GM15510 (cell line): ENCODE results near the gene PEX5.

Experiments
- POLR2A ChIP-seq: IDR thresholded peaks from 3 replicates; pipeline ENCODE4 v1.6.1; 2011; ENCODE audit warnings: borderline replicate concordance; ENCODE audit not compliant: insufficient read length; ENCODE audit errors: extremely low read depth

PEX5 gene

DNA sequence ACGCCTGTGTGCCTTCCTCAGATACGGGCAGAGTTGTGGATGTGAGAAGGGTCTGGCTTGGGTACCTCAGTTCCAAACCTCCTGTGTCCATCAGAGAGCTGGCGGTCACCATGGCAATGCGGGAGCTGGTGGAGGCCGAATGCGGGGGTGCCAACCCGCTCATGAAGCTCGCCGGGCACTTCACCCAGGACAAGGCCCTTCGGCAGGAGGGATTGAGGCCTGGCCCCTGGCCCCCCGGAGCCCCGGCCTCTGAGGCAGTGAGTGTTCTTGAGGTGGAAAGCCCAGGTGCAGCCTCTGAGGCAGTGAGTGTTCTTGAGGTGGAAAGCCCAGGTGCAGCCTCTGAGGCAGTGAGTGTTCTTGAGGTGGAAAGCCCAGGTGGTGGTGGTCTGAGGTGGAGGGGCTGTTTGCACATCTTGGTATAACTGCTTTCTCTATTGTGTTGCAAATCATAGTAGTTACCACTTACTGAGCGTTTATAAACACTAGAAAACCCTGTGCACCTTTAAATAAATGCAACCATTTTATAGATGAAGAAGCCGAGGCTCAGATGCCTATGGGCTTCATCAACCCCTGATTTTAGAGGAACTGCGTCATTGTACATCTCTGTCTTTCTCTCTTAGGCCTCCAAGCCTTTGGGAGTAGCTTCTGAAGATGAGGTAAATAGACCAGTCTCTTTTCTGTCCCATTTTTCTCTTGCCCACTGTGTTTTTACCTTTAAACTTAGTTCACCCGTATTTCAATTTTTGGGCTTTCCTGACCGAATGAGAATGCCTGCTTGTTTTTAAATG, 976 bp downstream of the PEX5 start:
- no peak for TF ChIP-seq POLR2A

DNA sequence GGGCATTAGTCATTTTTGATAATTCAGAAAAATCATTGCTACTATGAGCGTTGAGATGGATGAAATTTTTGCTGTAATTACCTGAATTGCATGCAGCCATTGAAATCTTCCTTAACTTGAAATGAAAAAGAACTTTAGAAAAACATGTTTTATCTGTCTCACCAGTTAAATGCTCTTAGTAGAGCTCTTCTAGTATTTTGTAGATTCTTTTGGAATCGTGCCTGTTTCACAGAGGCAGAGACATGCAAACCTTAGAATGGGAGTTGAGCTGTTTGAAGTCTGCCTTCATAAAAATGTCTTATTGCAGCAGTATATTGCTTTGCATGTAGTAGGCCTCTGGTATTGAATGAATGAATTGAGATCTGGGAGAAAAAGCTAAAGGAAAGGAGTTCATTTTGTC, 4.2 kb downstream of the PEX5 start:
- no peak for TF ChIP-seq POLR2A

DNA sequence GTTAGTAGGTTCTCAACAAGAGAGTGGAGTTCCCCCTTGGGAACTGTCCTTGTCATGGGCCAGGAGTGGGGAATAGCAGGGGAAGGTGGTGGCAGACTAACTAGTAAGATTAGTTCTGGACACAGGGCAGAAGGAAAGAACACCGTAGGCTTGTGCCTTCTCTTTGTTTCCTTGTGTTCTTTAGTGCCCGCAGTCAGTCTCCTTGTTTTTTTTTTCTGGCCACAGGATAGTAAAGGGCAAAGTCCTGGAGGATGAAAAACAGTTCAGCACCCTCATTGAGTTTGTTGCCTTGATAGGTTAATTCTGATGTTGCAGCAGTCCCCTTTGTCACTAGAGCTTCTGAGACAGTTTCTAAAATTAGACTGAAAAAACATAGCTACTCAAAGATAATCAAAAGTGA, 8.4 kb downstream of the PEX5 start:
- TF ChIP-seq POLR2A, result no peak

DNA sequence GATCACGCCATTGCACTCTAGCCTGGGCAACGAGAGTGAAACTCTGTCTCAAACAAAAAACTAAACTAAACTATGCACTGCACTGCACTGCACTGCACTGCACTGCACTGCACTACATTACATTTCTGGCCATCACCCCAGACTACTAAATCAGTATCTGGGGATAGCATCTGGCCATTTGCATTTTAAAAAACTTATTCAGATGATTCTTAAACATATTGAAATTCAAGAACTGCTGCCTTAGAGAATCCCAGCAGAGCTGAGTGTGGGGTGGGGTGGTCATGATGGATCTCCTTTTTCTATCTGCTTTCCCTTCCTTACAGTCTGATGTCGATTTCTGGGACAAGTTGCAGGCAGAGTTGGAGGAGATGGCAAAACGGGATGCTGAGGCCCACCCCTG, 13.6 kb downstream of the PEX5 start:
- no peak for TF ChIP-seq POLR2A

DNA sequence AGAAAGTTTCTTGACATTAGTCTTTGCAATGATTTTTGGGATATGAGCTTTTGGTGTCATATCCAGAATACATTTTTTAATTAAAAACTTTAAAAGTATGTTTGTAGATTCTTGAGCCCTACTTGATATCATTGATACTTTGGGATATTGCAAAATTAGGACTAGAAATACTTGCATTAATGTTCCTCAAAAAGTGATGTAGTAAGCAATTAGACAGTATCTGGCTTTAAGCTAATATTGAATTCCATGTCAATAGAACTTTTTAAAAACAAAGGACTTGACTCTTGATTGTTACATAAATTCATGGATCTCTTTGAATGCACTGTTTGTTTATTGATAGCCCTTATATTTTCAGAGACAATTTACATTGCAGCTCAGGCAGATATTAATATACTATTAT, 15.6 kb downstream of the PEX5 start:
- TF ChIP-seq POLR2A, result no peak

DNA sequence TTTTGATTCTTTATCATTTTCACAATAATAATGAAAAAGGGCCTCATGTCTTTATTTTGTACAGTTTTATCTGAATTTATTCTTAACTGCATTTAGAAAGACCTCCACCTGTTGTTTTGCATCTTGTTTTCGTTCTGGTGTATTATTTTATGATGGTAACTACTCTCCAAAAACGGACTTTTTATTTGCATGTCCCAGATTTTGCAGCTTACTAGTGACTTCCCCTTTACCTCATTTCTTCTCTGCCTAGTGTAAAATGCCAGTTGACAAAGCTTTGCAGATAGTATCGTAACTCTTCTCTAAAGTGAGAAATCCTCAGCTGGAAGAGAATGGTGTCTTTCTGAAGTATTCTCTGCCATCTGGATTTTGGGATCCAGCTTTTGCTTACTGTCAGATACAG, 17.2 kb downstream of the PEX5 start:
- no peak for TF ChIP-seq POLR2A

DNA sequence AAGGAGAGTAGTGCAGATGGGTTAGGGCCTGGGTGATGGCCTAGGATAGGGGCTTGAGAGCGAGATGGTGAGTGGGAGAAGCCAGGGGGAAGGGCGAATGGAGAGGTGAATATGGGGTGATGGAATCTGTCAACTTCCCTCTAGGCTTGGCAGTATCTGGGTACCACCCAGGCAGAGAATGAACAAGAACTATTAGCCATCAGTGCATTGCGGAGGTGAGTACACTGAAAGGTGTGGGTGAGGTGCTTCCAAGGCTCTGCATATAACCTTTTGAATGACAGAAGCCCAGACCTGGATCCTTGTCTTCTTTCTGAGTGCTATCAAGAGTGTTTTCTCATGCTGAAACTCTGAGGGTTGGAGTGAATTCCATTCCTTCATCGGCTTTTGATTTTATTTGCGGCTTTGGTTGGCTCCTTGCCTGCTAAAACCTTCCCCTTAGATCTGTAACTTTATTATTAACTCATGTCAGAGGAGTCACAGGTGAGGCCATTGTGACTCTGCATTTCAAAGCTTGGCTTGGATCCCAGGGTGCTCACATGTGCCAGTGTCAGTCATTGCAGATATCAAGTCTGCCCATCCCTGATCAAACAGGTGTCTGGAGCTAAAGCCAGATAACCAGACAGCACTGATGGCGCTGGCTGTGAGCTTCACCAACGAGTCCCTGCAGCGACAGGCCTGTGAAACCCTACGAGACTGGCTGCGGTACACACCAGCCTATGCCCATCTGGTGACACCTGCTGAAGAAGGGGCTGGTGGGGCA, 18.6 kb downstream of the PEX5 start:
- TF ChIP-seq POLR2A, result no peak

DNA sequence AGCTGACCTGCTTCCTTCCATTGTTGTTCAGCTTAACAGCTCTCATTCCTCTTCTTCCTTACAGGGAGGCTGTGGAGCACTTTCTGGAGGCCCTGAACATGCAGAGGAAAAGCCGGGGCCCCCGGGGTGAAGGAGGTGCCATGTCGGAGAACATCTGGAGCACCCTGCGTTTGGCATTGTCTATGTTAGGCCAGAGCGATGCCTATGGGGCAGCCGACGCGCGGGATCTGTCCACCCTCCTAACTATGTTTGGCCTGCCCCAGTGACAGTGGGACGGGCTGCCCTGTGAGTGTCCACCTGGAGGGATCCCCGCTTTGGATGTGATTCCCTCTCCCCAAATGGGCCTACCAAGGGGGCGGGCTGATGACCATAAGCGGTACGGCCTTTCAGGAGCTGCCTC, 20.5 kb downstream of the PEX5 start:
- no peak for TF ChIP-seq POLR2A

DNA sequence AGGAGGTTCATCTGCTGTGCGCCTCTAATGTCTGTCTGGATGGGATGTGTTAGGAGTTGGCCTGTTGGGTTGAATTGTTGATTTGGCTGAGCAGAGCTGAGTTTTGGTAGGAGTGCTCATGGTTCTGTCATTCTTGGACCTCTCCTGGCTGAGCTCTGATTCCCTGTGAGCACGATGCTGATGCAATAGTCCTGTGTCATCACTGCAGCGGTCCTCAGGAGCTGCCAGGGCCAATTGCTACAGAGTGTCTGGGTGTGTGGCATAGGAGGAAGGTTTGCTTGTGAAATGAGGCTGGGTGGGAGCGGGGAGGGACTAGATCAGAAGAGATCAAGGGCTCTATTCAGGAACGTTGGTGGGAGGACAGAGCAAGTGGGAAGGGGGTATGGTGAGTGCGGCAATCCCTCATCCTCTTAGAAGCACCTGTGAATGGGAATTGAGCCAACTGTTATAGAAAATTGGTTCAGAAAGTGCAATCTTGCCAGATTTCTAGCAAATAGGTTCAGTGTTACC, 21.2 kb downstream of the PEX5 start:
- no peak for TF ChIP-seq POLR2A

DNA sequence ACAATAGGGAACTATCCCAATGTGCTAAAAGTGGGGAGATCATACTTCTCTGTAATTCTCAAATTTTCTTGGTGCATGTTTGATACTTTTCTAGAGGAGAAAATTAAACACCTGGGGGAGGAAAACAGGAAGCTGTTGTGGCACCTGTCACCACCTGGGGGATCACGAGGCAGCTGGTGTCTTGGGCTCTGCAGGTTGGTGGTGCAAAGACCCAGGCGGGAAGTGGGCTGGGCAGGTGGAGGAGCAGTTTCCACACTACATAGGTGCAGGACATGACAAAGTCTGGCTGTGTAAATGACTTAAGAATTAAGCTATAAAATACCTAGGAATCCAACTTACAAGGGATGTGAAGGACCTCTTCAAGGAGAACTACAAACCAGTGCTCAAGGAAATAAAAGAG, 23.2 kb downstream of the PEX5 start:
- no peak for TF ChIP-seq POLR2A

DNA sequence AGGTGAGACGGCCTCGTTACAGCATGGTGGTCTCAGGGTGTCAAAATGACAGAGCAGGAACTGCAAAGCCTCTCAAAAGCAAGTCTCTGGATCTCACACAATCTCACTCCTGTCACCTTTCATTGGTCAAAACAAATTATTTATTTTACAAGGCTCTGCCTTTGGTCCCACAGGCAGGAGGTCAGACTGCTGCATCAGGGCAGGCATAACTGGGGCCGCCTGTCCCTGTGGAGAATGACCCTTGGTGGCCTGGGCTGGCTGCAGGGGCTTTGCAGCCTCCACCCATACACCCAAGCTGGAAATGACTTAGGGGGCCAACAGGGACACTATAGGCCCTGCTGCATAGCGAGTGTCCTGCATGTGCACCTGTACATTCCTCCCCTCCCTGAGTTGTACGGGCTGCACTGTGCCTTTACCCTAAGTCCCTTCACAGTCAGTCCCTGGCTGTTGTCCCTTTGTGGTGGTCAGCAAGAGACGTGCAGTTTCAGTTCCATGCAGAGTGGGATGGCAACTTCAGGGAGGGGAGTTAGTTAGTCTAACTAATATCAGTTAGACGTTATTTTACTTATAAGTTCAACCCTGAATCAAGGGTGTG, 28.1 kb downstream of the PEX5 start:
- TF ChIP-seq POLR2A, result no peak

DNA sequence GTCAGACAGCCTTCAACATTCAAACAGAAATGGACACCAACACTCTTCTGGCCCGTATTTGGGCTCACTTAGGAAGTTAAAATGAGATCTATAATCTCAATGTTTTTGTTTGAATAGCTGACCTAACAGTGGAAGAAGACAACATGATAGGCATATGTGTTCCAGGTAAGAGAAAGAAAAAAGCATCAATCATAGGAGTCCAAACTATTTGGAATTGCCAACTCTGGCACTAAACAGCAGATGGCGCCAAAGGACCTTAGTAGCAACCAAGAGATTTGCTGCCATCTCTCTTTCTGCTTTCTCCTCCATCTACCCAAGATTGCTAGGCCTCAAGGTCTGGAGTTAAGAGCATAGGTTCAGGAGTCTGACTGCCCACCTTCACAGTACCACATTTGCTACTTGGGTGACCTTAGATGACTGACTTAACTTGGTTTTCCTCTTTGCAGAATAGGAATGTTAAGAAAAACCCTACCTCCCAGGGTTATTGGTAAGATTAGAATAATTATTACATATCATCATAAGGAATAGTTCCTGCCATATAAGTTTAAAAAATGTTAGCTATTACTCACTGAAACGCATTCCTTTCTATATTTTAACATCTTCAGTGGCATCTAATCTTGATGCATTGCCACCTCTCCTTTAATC, 30.2 kb downstream of the PEX5 start:
- TF ChIP-seq POLR2A, result no peak

DNA sequence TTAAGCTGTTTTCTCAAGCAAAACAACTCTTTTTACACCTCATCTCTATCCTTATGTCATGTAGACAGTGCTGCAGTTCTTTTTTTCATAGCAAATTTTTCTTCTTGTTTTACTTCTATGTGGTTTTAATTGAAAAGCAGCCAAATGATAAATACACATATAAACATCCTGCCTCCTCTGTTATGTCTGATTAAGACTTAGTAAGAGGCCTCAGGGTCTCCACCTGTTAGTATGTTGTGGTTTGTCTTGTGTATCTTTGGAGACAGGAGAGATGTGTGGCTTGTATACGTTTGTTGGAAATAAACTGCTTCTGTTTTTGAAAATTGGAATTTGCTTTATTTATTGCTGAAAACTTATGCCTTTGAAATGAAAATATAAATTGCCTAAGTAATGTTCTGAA, 32.0 kb downstream of the PEX5 start:
- no peak for TF ChIP-seq POLR2A

DNA sequence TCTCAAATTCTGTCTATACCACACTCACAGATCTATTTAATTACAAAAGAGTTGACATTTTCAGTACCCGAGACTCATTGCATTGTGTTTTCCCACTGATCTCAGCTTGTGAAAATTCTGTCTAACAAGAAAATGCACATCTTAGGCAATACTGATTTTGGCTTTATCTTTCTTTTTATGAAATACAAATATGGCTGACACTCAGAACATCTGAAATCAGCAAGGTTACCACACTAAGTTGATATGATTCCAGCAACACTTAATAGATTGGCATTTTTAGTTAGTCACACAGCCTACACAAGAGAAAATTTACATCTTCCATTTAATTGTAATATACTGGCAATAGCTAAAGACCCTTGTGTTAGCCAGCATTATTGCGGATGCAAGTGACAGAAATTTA, 40.3 kb downstream of the PEX5 start:
- no peak for TF ChIP-seq POLR2A

DNA sequence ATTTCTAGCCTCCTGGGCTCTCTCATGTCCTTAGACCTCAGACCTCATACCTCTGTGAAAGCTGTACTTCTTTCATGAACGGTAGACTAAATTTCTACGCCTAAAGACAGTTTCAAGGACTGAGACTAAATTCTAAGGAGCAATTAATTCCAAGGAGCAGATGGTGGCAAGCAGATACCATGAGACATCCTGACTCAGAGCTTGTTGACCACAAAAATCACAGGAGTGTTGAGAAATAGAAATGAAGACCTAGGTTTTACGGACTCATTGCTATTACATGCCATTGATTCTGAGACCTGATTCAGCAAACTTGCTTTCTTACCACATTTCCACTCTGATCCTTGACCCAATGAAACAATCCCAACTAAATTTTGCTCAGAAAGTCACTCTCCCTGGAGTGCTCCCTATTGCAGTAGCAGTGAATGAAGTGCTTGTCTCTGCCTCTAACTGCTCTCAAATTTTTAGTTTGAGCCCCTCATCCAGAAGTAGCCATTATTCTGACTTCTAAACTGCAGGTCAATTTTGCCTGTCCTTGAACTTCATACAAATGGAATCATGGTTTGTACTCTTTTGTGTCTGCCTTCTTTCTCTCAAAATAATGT, 52.0 kb downstream of the PEX5 start:
- no peak for TF ChIP-seq POLR2A
